C4-2B (cell line): ENCODE measurements around the gene CEP350.

Experiments used
- CTCF ChIP-seq: fragments of 450-650 bp; conservative IDR thresholded peaks from 2 replicates; pipeline ENCODE4 v1.5.1; 2017; ENCODE audit warnings: mild to moderate bottlenecking
- ZFX ChIP-seq: fragments of 450-650 bp; IDR thresholded peaks from 2 replicates; pipeline ENCODE4 v1.6.1; 2017

GRCh38 chr1:180150982-180151381 is 196.4 kb downstream of the CEP350 start:
- no peak for TF ChIP-seq CTCF
- no peak for TF ChIP-seq ZFX
